Raji (cell line): ENCODE data around the gene SYNDIG1.

Experiments
- POLR2A ChIP-seq: IDR thresholded peaks from 2 replicates; pipeline ENCODE4 v1.6.1; 2011; ENCODE audit warnings: low read depth, low read length, control low read depth; ENCODE audit not compliant: insufficient read depth

Gene SYNDIG1

GRCh38 chr20:24658920-24659660, 189.7 kb downstream of the SYNDIG1 start:
- no peak for TF ChIP-seq POLR2A

- TF ChIP-seq POLR2A, result no peak
These were observed 190.4 kb downstream of the SYNDIG1 start for GRCh38 chr20:24659835-24660234.

- TF ChIP-seq POLR2A, result no peak
These were observed 191.2 kb downstream of the SYNDIG1 start for GRCh38 chr20:24660651-24661050.

GRCh38 chr20:24661255-24661654, 191.8 kb downstream of the SYNDIG1 start:
- no peak for TF ChIP-seq POLR2A

- no peak for TF ChIP-seq POLR2A
These were observed 192.9 kb downstream of the SYNDIG1 start for GRCh38 chr20:24662322-24662721.

DNA sequence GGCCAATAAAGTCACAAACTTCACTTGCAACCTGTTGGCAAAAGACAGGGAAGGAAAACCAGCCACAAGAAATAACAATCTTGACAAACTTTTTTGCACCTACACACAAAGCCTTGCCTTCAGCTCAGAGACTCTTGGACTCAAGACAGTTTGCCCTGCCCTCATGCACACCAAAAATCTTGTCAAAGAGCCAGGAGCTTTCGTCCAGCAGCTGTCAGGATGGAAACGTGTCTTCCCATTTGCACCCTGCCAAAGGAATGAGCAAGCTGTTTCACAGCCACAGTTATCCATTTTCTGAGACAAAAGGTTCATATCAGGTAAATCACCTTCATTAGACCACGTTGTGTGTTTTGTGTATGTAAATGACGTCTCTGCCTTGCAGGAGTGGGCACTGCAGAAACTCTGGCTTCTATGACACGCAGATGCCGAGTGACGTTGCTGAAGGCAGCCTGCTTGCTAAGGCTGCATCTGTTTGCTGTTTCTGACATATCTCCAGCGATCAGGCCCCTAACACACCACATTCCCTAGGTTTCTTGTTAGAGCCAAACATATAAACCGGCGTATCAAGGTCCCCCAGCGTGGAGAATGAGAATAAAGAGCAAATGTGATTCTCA, 193.4 kb downstream of the SYNDIG1 start:
- no peak for TF ChIP-seq POLR2A

DNA sequence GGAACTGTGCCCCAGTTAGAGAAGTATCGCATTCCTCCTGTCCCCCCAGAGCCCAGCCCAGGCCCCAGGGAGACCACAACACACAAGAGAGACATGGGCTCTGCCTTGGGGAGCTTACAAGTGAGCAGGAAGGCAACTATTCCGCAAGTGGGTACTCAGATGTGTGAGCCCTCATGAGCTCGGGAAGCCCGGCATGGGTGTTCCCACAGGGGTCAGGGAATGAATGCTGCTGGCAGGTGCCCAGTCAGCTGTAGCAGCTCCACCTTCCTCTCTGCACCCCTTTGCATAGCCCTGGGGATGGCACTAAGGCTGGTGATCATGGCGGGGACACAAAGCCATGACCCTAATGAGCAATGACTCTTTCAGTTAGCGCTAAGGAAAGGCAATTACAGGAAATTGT, 194.1 kb downstream of the SYNDIG1 start:
- TF ChIP-seq POLR2A, result no peak

GRCh38 chr20:24664266-24664986, 195.0 kb downstream of the SYNDIG1 start:
- TF ChIP-seq POLR2A, result no peak

DNA sequence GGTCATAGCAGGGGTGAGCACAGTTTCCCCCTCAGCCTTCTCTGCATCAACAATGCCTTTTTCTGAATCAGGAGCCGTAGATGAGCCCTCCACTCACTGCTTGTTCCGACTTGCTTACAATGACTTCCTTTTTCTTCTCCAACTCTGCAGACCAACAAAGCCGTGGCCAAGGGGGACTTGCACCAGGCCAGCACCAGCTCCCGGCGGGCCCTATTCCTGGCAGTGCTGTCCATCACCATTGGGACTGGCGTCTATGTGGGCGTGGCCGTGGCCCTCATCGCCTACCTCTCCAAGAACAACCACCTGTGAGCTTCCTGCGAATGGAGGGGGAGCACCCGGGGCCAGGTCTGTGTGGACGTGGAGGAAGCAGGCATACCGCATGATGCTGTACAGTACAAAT, 195.8 kb downstream of the SYNDIG1 start:
- TF ChIP-seq POLR2A, result no peak

DNA sequence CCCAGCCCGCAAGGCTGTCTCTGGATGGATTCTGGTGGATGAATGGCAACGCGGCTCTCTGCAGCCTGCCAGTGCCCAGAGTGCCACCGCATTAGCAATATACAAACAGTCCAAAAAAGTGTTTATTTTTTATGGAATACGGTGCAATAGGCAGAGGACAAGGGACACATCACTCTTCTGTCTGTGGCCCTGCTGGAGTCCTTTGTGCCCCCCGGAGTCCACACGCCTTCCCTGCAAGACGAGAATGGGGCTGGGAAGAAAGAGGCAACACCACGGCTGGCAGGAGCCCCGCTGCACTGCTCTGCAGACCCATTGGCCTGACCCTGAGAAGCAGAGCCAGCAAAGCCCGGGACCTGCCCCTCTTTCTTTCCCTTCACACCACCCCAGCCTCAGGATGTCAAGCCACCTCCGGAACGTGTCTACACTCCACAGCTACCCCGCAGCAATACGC, 196.3 kb downstream of the SYNDIG1 start:
- no peak for TF ChIP-seq POLR2A

- no peak for TF ChIP-seq POLR2A
These were observed 198.4 kb downstream of the SYNDIG1 start for GRCh38 chr20:24667689-24668383.

GRCh38 chr20:24668384-24668702, 198.9 kb downstream of the SYNDIG1 start:
- no peak for TF ChIP-seq POLR2A

GRCh38 chr20:24668791-24669190, 199.4 kb downstream of the SYNDIG1 start:
- no peak for TF ChIP-seq POLR2A

GRCh38 chr20:24669701-24670100, 200.3 kb downstream of the SYNDIG1 start:
- no peak for TF ChIP-seq POLR2A

DNA sequence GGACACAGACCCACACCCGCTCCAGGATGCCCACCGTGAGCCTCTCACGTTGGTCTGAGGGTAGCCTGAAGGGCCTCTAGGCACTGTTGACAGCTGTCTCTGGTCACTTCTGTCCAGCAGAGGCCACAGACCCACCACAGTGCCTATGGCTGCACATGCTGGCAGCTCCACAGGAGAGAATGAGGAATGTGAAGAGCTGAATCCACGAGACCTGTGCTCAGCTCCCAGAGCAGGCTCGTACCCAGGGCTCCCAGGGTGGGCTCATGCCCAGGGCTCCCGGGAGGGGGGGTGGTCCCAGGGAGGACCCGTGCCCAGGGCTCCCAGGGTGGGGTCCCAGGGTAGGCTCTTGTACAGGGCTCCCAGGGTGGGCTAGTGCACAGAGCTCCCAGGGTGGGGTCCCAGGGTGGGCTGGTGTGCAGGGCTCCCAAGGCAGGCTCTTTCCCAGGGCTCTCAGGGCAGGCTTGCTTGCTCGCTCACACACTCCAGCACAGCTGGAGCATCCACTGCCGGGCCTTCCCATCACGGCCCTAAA, 201.0 kb downstream of the SYNDIG1 start:
- TF ChIP-seq POLR2A, result no peak
